ENCODE results near the gene SMIM13.

Gene SMIM13

DNA sequence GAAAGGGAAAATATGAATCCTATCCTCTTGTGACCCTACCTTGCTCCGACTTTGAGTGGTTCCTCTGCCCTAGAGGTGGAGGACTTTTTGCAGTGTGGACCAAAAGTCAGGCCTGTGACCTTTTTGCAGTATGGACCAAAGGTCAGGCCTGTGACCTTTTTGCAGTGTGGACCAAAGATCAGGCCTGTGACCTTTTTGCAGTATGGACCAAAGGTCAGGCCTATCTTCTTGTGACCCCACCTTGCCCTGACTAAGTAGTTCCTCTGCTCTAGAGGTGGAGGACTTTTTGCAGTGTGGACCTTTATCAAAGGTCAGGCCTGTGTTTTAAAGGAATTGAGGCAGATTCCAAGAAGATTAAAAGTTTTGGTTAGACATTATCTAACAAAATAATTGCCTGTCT lies 28.7 kb downstream of the SMIM13 start:
- no peak for DNase-seq (ENCODE audit: low spot score)

DNA sequence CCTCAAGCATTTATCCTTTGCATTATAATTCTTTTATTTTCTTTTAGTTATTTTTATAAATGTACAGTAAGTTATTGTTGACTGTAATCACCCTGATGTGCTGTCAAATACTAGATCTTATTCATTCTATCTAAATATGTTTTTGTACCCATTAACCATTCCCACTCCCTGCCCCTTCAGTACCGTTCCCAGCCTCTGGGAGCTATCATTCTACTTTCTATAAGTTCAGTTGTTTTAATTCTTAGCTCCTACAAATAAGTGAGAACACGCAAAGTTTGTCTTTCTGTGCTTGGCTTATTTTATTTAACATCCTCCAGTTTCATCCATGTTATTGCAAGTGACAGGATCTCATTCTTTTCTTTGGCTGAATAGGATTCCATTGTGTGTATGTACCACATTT lies 30.3 kb downstream of the SMIM13 start:
- DNase-seq (ENCODE audit: low spot score) = no peak

DNA sequence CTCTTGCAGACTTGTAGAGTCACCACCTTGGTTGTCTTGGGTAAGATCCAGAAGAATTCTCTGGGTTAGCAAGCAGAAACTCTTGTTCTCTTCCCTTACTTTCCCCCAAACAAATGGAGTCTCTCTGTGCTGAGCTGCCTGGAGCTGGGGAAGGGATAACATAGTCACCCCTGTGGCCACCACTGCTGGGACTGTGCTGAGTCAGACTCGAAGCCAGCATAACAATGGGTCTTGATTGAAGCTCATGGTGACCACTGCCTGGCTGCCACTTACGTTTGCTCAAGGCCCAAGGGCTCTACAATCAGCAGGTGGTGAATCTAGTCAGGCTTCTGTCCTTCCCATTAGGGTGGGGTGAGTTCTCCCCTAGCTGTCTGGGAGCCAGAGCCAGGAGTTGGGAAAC lies 33.2 kb downstream of the SMIM13 start:
- no peak for DNase-seq (ENCODE audit: low spot score)

DNA sequence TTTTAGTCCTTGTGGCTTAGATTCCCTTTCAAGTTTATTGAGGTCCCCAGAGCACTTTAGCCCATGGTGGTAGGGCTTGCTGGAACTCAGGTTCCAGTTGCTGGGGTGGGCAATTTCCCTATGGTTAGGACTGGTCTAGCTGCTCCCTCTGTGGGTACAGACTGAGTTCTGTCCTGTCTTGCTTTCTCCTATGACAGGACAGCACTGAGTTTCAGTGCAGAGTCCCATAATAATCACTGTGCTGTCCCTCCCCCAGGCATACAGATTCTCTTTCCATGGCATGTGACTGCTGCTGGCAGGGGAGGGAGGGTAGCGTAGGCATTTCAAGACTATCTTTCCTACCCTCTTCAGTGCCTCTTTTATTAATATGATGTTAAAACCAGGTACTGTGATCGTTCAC lies 35.0 kb downstream of the SMIM13 start:
- DNase-seq (ENCODE audit: low spot score) = no peak

DNA sequence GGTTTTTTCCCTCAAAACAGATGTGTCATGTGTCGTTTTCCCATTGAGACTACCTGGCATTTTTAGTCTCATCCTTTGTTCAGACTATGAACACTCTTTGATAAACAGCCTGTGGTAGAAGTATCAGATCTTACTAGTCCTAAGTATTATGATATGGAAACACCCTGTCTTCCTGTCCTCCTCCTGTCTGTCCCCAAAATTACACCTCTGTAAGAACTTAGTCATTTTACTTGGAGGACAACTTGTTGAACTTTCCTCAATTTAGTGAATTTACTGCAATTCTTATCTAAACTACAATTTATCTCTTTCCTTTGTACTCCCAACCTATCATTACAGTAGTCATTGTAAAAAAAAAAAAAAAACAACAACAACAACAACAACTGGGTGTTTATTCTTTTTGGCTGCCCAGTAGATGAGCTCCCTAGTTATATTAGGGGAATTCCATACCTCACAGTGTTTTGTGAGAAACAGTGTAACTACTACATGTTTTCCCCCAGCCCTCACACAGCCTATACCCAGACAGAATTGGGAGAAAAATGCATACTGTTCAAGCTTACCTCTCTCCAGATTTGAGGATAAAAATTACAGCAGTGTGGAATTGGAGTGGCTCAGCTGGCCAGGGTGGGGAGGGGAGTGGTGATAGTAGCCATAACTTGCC lies 36.4 kb downstream of the SMIM13 start:
- no peak for DNase-seq (ENCODE audit: low spot score)

DNA sequence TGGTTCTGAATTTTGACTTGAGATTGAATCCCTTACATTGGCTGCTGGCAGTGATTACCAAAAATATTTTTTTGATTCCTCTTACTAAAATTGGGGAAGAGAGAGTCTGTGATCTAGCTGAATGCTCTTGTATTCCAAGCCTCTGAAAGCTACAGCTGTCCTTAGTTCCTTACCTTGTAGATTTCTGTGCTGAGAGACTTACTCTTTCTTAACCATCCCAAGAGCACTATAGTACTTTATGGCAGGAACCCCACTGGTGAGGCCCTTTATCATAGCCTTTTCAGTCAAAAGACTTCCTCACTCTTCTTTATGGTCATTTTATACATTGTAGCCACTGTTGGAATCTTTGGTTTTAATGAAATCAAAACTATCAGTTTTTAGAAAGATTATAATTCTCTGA lies 37.0 kb downstream of the SMIM13 start:
- no peak for DNase-seq (ENCODE audit: low spot score)

DNA sequence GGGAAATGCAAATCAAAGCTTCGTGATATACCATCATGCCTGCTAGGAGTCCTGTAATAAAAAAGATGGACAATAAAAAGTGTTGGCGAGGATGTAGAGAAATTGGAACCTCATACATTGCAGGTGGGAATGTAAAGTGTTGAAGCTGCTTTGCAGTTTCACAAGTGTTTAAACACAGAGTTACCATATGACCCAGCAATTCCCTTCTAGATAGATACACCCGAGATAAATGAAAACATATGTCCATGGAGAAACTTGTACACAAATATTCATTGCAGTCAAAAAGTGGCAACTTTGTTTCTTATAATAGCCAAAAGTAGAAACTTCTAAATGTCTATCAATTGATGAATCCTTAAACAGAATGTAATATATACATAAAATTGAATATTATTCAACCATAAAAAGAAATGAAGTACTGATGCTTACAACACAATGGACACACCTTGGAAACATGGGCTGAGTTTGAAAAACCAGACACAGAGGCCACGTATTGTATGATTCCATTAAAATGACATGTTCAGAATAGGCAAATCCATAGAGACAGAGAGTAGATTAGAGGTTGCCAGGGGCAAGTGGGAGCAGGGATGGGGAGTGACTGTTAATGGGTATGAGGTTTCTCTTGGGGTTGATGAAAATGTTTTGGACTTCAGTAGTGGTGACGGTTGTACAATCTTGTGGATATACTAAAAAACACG lies 38.7 kb downstream of the SMIM13 start:
- DNase-seq (ENCODE audit: low spot score) = no peak

DNA sequence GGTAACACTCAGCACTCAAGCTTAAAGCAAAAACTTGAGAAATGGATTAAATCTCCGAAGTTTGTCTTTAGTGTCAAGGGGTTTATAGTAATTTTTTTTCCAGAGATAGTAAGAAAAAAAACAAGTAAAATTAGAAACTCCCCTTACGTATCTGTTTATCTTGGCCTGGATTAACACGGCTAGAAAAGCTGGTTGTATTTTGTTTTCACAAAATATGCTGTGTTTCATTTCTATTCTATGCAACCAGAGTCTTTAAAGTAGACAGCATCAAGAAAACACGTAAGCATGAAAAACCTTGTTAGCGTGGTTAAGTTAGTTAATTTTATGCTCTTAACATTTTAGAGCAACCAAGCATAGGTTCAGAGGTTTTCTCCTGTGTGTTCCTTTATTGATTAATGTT lies 39.6 kb downstream of the SMIM13 start:
- DNase-seq (ENCODE audit: low spot score) = no peak

DNA sequence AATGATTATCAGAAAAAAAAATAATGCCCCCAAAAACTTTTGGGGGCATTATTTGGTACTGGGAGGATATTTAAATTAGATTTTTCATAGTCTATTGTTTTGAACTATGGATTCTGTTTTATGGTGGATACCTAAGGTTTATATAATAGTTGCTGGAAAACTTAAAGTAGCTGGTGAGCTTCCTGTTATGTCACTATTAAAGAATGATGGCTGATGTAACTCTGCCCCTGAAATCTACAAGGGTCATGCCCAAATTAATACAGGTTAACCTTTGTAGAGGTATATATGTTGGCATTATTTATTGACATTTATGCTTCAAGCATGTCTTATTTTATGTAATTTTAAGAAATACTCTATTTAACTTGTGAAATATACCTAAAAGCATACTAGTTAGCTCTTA lies 43.2 kb downstream of the SMIM13 start:
- no peak for DNase-seq (ENCODE audit: low spot score)

DNA sequence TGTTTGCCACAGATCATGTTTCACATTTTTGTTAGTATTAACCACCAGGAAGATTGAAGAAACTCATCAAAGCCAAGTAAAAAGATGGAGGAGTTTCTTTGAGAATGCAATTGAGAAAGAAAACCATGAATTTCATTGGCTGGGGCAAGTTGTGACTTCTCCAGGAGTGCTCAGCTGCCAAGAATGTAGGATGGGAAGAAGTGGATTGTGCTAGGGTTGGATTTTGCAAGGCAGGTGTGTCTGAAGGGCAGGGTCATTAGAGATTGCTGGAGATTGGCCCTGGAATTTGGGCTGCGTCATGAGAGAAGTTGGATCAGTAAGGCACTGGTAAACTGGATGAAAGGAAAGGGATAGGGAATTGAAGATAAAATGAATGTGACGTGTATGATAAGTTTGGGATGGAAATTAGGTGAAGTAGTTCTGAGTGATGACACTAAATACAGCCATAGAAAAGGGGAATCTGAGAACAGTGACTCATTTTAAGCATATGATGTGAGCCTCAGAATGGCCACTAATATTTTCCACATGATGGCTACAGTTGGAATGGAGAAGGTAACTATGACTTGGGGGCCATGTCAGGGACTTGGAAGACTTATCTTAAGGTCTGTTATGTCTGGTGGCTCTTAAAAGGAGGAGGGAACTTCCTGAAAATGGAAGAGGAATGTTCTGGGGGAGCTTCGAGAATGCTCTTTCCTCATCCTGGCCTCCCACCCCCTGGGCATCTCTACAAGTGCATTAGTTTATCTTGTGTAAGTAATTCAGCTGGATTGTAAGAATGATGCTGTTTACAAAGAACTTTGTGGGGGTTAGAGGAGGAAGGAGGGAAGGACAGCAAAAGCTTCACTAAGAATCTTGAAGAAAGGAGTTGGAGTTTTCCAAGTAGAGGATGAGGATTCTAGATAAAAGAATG lies 45.7 kb downstream of the SMIM13 start:
- no peak for DNase-seq (ENCODE audit: low spot score)

DNA sequence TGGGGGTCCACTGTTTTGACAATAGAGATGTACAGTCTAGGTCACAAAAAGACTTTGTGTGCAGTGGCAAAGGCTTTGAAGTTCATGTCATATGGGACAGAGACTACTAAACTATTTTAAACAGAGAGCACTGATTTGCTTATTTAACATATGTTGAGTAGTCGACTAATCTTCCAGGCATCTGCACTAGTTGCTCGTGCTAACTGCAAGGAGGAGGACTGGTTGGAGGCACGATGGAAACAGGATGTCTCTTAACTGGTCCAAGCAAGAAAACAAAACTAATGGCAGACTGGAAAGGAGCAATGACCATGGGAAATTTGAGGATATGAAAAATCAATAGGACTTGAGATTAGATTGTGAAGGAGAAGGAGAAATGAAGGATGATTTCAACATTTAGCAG lies 46.4 kb downstream of the SMIM13 start:
- no peak for DNase-seq (ENCODE audit: low spot score)

DNA sequence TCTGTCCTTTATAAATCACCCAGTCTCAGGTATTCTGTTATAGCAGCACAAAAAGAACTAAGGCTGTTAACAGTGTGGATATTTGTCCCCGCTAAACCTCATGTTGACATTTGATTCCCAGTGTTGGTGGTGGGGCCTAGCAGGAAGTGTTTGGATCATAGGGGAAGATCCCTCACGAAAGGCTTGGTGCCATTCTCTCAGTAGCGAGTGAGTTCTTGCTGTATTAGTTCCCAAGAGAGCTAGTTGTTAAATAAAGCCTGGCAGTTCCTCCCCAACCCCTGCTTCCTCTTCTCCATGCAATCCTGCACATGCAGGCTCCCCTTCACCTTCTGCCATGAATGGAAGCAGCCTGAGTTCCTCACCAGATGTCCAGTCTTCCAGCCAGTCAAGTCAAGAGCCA lies 47.7 kb downstream of the SMIM13 start:
- no peak for DNase-seq (ENCODE audit: low spot score)

DNA sequence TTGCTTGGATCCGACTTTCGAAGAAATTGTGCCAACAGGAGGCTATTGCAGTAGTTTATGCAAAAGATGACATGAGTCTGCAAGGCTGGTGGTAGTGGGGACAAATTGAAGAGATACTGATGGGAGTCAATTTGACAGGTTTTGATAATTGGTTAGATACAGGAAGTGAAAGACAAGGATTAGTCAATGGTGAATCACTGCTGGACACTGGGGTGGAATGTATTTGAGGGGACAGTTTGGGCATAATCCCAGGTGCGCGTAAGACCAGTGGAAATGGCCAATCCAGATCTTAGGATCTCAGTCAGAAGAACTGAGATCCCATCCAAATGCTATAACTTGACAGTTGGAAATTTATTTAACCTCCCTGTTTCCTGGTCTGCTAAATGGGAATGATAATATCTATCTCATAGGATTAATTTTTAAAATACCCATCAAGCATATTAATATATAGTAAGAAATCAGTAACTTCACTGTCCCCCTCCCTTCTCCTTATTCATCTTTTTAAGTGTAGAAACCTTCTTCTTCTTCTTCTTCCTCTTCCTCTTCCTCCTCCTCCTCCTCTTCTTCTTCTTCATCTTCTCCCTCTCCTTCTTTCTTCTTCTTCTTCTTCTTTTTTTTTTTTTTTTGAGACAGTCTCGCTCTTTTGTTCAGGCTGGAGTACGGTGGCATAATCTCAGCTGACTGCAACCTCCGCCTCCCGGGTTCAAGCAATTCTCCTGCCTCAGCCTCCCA lies 48.8 kb downstream of the SMIM13 start:
- no peak for DNase-seq (ENCODE audit: low spot score)

DNA sequence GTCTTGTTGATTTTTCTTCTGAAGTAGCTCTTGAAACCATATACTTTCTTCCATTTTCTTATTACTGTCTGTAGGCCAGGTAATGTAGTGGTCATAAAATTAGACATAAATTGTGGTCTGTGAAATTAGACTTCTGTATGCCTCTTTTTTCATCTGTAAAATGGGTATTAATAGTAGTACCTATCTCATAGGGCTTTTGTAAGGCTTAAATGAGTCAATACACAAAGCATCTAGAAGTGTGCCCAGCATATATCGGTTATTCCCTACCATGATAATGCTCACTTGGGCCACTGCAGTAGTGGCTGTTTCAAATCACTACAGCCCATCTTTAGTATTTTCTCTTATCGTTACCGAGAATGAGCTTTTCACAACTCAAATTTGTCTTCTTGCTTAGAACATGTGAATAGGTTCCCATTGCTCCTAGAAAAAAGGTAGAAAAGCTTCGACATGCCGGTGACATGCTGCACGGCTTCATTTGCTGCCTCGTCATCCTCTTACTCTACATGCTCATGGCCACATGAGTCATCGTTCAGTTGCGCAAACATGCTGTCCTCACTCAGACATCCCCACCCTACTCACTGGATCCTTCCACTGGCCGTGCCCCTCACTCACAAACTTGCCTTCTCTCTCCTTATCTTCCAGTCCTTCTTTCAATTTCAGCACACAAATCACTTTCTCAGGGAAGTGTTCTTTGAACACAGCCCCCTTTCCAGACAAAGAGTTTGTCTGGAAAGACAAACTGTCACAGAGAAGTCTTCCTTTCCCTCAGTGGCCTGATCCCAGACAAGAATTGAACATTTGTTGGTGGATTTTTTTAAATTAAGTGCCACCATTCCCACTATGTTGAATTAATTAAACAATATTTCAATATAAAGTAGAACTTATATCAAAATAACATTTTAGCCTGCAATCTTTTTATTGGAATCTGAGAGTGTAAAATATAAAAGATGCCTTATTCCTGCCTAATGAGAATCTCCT lies 50.0 kb downstream of the SMIM13 start:
- peak; percentile 56 for DNase-seq (ENCODE audit: low spot score)

DNA sequence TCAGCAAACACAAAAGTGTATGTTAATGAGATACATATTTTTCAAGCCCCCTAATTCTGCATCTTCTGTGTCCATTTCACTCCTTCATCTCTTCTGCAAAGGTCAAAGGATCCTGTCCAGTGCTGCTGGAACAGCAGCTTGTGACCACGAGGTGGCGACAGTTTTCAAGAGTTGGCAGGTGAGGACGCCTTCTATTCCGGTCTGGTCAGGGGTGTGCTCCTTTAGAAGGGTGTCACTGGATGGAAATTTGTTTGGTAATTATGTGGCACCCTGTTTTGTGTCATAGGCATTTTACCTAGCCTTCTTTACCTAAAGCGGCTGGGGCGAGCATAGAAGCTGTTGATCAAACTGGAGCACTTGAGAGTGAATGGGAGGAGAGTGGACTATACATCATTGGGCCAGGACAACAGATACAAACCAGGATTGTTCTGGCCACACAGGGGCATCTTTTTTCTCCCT lies 50.8 kb downstream of the SMIM13 start:
- peak; percentile 58 for DNase-seq (ENCODE audit: low spot score)

DNA sequence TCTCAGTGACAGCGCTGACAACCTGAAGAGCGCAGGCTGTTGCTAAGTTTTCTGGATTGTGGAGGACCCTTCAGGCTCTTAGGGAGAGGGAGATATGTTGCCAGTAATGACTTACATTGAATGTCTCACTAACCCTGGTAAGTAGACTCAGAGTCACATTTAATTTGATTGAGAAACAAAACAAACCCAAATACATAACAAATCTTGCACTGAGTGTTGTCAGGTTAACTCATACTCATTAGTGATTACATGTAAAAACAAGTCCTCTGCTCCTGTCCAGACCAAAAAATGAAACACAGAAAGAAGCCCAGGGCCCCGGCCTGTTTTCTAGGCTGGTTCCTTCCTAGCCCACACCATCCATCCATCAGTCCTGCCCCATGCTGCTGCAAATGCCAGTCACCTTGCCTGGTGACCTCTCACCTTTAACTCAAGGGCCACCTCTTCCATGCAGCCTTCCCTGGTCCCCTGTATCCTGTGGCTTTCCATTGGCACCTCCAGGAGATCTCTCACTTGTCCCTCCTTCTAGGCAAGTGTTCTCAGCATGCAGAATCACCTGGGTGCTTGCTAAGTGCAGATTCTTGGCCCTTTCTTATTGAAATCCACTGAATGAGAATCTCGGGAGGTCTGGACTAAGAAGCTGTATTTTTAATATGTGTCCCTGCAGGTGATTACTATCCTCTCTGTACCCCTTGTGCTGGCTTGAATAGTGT lies 52.6 kb downstream of the SMIM13 start:
- no peak for DNase-seq (ENCODE audit: low spot score)

DNA sequence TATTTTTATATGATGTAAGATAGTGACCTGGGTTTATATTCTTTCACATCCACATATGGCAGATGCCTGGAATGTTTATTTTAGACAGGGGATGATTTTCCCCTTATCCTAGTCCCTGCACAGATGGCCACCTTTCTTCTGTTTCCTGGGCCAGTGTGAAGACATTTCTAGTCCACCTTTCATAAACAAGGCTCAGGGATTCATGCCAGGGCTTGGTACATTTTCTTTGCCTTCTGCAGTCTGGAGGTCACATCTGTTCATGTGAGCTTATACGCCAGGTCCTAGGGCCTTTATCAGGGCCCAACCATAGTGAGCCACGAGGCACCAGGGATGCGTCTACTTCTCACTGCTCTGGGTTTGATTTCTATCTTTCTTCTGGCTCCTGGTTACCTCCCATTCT lies 55.9 kb downstream of the SMIM13 start:
- DNase-seq (ENCODE audit: low spot score) = no peak

DNA sequence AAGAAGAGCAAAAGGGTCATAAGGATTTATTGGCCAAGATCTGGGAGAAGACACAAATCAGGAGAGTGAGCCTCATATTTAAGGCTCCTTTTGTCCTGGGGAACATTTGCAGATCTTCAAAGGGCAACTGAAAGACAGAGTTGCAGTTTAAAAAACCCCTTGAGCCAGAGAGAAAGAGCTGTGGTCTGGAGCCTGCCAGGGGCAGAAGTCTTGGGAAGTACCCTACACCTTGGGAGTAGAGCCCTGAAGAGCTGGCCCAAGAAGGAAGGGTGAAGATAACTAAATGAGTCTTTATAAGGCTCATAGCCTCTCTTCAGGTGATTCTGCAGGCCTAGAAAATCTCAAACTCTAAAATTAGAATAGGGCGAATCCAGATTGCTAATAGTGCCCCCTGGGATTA lies 57.9 kb downstream of the SMIM13 start:
- no peak for DNase-seq (ENCODE audit: low spot score)

DNA sequence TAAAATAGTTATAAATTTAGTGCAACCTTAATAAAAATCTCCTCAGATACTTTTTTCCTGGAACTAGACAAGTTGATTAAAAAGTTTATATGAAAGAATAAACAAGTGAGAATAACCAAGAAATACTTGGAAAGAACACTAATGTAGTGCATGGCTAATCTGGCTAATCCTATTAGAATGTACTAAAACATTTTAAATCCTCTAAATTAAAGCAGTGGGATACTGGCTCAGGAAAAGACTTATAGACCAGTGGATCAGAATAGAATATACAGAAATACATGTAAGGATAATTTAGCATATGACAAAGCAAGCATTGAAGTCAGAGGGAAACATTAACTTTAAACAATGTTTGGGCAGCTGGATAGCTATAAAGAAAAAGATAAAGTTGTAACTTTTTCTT lies 58.9 kb downstream of the SMIM13 start:
- DNase-seq (ENCODE audit: low spot score) = no peak

DNA sequence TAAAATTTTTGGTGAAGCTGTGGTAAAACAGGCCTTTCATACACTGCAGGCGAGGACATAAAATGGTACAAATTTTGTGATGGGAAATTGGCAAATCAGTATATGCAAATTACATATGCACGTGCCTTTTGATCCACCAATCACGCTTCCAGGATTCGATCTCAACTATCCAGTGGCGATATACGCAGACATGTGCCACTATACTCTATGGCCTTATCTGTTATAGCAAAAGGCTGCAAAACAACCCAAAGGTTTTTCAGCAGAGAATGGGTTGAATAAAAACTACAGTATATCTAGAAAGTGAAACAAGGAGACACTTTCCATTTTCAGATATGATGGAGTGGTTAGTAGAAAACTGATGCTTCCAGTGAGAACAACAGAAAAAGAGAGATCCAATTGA lies 59.8 kb downstream of the SMIM13 start:
- no peak for DNase-seq (ENCODE audit: low spot score)
